Dendritic cell treated with granulocyte-macrophage colony-stimulating factor and Interleukin-4, amounts not matched to agents 40 ng/mL and 50 ng/mL, for 4 days (primary cell): Measurements from ENCODE around the gene CDK17.
"Not testable (repeated sequence)": the region's sequence is repeated elsewhere in the genome, so short reads cannot be mapped to it uniquely, and the experiment has no call there.

Experiments used
- H3K27ac Mint-ChIP-seq: one replicate; pipeline ENCODE4 v1.8.0; 2022; ENCODE audit warnings: mild to moderate bottlenecking, mixed read lengths
- H3K27me3 Mint-ChIP-seq: one replicate; pipeline ENCODE4 v1.8.0; 2022; ENCODE audit warnings: mild to moderate bottlenecking, mixed read lengths
- H3K36me3 Mint-ChIP-seq: one replicate; pipeline ENCODE4 v1.8.0; 2022; ENCODE audit warnings: low read depth, mixed read lengths
- H3K4me1 Mint-ChIP-seq: one replicate; pipeline ENCODE4 v1.8.0; 2022; ENCODE audit warnings: low read depth, mixed read lengths
- H3K4me3 Mint-ChIP-seq: one replicate; pipeline ENCODE4 v1.8.0; 2022; ENCODE audit warnings: mild to moderate bottlenecking, moderate library complexity, mixed read lengths
- H3K9me3 Mint-ChIP-seq: one replicate; pipeline ENCODE4 v1.8.0; 2022; ENCODE audit warnings: mixed read lengths
- intact Hi-C: fragments of 100-400 bp; cut with micrococcal nuclease; formaldehyde crosslinking; loops from one replicate; pipeline ENCODE4 v1.15.0; 2022

The CDK17 gene

GRCh38 chr12:96350982-96351381, 49.3 kb downstream of the CDK17 start:
- H3K27me3 Mint-ChIP-seq = no peaks in the 10 kb centered on the region
- no peaks in the 10 kb centered on the region for H3K36me3 Mint-ChIP-seq
- no peaks in the 10 kb centered on the region for H3K9me3 Mint-ChIP-seq
- H3K4me3 Mint-ChIP-seq = no peak overlapping the region
- peaks cover 67% of the 10 kb centered on the region for H3K4me1 Mint-ChIP-seq
- H3K27ac Mint-ChIP-seq = peak overlapping the region; percentile 70
- intact Hi-C loops = loop anchor here (5.0 kb wide), 1 partner anchor 46 kb away; no protein-coding TSS in a partner anchor

- H3K27me3 Mint-ChIP-seq = no peaks in the 10 kb centered on the region
- H3K4me3 Mint-ChIP-seq = peak overlapping the region; percentile 80
- H3K27ac Mint-ChIP-seq = peak overlapping the region; percentile 76
- intact Hi-C loops = no loop called here
- H3K4me1 Mint-ChIP-seq = peaks cover 45% of the 10 kb centered on the region
- H3K36me3 Mint-ChIP-seq = peaks cover 20% of the 10 kb centered on the region
- H3K9me3 Mint-ChIP-seq = peaks cover 21% of the 10 kb centered on the region
Observed at GRCh38 chr12:96347130-96347699, 53.0 kb downstream of the CDK17 start.

GRCh38 chr12:96346716-96347115, 53.5 kb downstream of the CDK17 start:
- Mint-ChIP-seq H3K27ac (peak overlapping the region; percentile 76), H3K4me1 (peaks cover 40% of the 10 kb centered on the region), H3K36me3 (peaks cover 20% of the 10 kb centered on the region), H3K4me3 (peak overlapping the region; percentile 80), H3K9me3 (peaks cover 21% of the 10 kb centered on the region)
- H3K27me3 Mint-ChIP-seq, intact Hi-C loops: not testable (repeated sequence)

- no peak overlapping the region for H3K27ac Mint-ChIP-seq
- H3K9me3 Mint-ChIP-seq = peaks cover 21% of the 10 kb centered on the region
- H3K36me3 Mint-ChIP-seq = peaks cover 20% of the 10 kb centered on the region
- no peaks in the 10 kb centered on the region for H3K27me3 Mint-ChIP-seq
- no peak overlapping the region for H3K4me3 Mint-ChIP-seq
- intact Hi-C loops = no loop called here
- peaks cover 25% of the 10 kb centered on the region for H3K4me1 Mint-ChIP-seq
Observed at GRCh38 chr12:96344124-96344695, 56.0 kb downstream of the CDK17 start.

- H3K27ac Mint-ChIP-seq = no peak overlapping the region
- H3K4me1 Mint-ChIP-seq = peaks cover 22% of the 10 kb centered on the region
- no peak overlapping the region for H3K4me3 Mint-ChIP-seq
- peaks cover 20% of the 10 kb centered on the region for H3K36me3 Mint-ChIP-seq
- no peaks in the 10 kb centered on the region for H3K27me3 Mint-ChIP-seq
- intact Hi-C loops = no loop called here
- H3K9me3 Mint-ChIP-seq = peaks cover 21% of the 10 kb centered on the region
Observed at GRCh38 chr12:96343347-96343954, 56.8 kb downstream of the CDK17 start.

- peaks cover 14% of the 10 kb centered on the region for H3K36me3 Mint-ChIP-seq
Observed at GRCh38 chr12:96339666-96340065, 60.6 kb downstream of the CDK17 start.

GRCh38 chr12:96338852-96339471, 61.3 kb downstream of the CDK17 start:
- peaks cover 17% of the 10 kb centered on the region for H3K9me3 Mint-ChIP-seq
- H3K36me3 Mint-ChIP-seq = peaks cover 7% of the 10 kb centered on the region
- H3K4me1 Mint-ChIP-seq = no peaks in the 10 kb centered on the region
- intact Hi-C loops = no loop called here
- no peak overlapping the region for H3K27ac Mint-ChIP-seq
- no peaks in the 10 kb centered on the region for H3K27me3 Mint-ChIP-seq
- H3K4me3 Mint-ChIP-seq = no peak overlapping the region

More at GRCh38 chr12:96339666-96340065, 60.6 kb downstream of the CDK17 start:
- H3K27ac Mint-ChIP-seq, H3K4me3 Mint-ChIP-seq, H3K27me3 Mint-ChIP-seq, H3K4me1 Mint-ChIP-seq, intact Hi-C loops: not testable (repeated sequence)
- H3K9me3 Mint-ChIP-seq = peaks cover 24% of the 10 kb centered on the region

- Mint-ChIP-seq H3K36me3 (no peaks in the 10 kb centered on the region), H3K27me3 (no peaks in the 10 kb centered on the region), H3K27ac (no peak overlapping the region), H3K9me3 (peaks cover 9% of the 10 kb centered on the region), H3K4me1 (no peaks in the 10 kb centered on the region), H3K4me3 (no peak overlapping the region)
- intact Hi-C loops = no loop called here
Observed at GRCh38 chr12:96337953-96338352, 62.3 kb downstream of the CDK17 start.

GRCh38 chr12:96336489-96336888, 63.8 kb downstream of the CDK17 start:
- H3K4me3 Mint-ChIP-seq = no peak overlapping the region
- H3K4me1 Mint-ChIP-seq = no peaks in the 10 kb centered on the region
- peaks cover 9% of the 10 kb centered on the region for H3K9me3 Mint-ChIP-seq
- H3K36me3 Mint-ChIP-seq = no peaks in the 10 kb centered on the region
- no peak overlapping the region for H3K27ac Mint-ChIP-seq
- no peaks in the 10 kb centered on the region for H3K27me3 Mint-ChIP-seq
- intact Hi-C loops = no loop called here

GRCh38 chr12:96335270-96335669, 65.0 kb downstream of the CDK17 start:
- Mint-ChIP-seq H3K36me3 (peaks cover 9% of the 10 kb centered on the region), H3K9me3 (peaks cover 9% of the 10 kb centered on the region), H3K4me1 (no peaks in the 10 kb centered on the region), H3K27me3 (no peaks in the 10 kb centered on the region), H3K27ac (no peak overlapping the region), H3K4me3 (no peak overlapping the region)
- intact Hi-C loops = no loop called here

- Mint-ChIP-seq H3K27me3 (no peaks in the 10 kb centered on the region), H3K27ac (no peak overlapping the region), H3K4me1 (no peaks in the 10 kb centered on the region), H3K4me3 (no peak overlapping the region), H3K36me3 (peaks cover 13% of the 10 kb centered on the region), H3K9me3 (peaks cover 9% of the 10 kb centered on the region)
- intact Hi-C loops = no loop called here
Observed at GRCh38 chr12:96334502-96334901, 65.7 kb downstream of the CDK17 start.

GRCh38 chr12:96329545-96329944, 70.7 kb downstream of the CDK17 start:
- Mint-ChIP-seq H3K9me3 (no peaks in the 10 kb centered on the region), H3K4me3 (no peak overlapping the region), H3K4me1 (peaks cover 7% of the 10 kb centered on the region), H3K36me3 (peaks cover 30% of the 10 kb centered on the region), H3K27ac (no peak overlapping the region), H3K27me3 (no peaks in the 10 kb centered on the region)
- intact Hi-C loops = no loop called here

GRCh38 chr12:96329018-96329417, 71.2 kb downstream of the CDK17 start:
- H3K27ac Mint-ChIP-seq = no peak overlapping the region
- peaks cover 7% of the 10 kb centered on the region for H3K4me1 Mint-ChIP-seq
- H3K9me3 Mint-ChIP-seq = no peaks in the 10 kb centered on the region
- H3K27me3 Mint-ChIP-seq = no peaks in the 10 kb centered on the region
- H3K36me3 Mint-ChIP-seq = peaks cover 36% of the 10 kb centered on the region
- intact Hi-C loops = no loop called here
- H3K4me3 Mint-ChIP-seq = no peak overlapping the region

GRCh38 chr12:96327889-96328288, 72.3 kb downstream of the CDK17 start:
- Mint-ChIP-seq H3K27me3 (no peaks in the 10 kb centered on the region), H3K4me3 (no peak overlapping the region), H3K9me3 (no peaks in the 10 kb centered on the region), H3K36me3 (peaks cover 47% of the 10 kb centered on the region), H3K27ac (no peak overlapping the region), H3K4me1 (peaks cover 13% of the 10 kb centered on the region)
- intact Hi-C loops = no loop called here
